CD14-positive monocyte (primary cell): ENCODE data around the gene TNFRSF13B. TPM values are rescaled to one million over a fixed set of nuclear protein-coding genes. Genes with fewer than 3 reads are reported as not detected.

ENCODE experiments used
- DNase-seq, 3 donors: peaks; one replicate each; pipeline ENCODE4 v3.0.0-alpha.2; 2011 to 2022
- H2AFZ ChIP-seq: 2 replicates; pipeline ENCODE4 v1.6.0; 2012; ENCODE audit warnings: mild to moderate bottlenecking, low read depth, low read length, inconsistent platforms; ENCODE audit not compliant: insufficient read depth, poor library complexity, severe bottlenecking
- H3K27ac ChIP-seq, 2 donors: 1 replicate in 1 of 2; 2 replicates in 1 of 2; pipeline ENCODE4 v1.5.1; 2012 to 2013; ENCODE audit warnings: low read length in 2 of 2, control low read depth in 1 of 2, inconsistent platforms in 1 of 2, low read depth in 1 of 2, mild to moderate bottlenecking in 1 of 2
- H3K27me3 ChIP-seq, 2 donors: one replicate each; pipeline versions ENCODE4 v1.6.0 to v1.6.1; 2011 to 2013; ENCODE audit warnings: low read length in 2 of 2; ENCODE audit not compliant: control insufficient read depth in 2 of 2, insufficient read depth in 2 of 2
- H3K36me3 ChIP-seq, 2 donors: replicated peaks in 1 of 2; 1 replicate in 1 of 2; 2 replicates in 1 of 2; pipeline versions ENCODE4 v1.5.1 to v1.6.1; 2012 to 2013; ENCODE audit warnings: low read length in 2 of 2, control low read depth in 1 of 2, inconsistent platforms in 1 of 2, mild to moderate bottlenecking in 1 of 2; ENCODE audit not compliant: insufficient read depth in 2 of 2, control insufficient read depth in 1 of 2
- H3K4me1 ChIP-seq, 2 donors: 1 replicate in 1 of 2; 2 replicates in 1 of 2; pipeline versions ENCODE4 v1.5.1 to v1.6.1; 2012 to 2013; ENCODE audit warnings: low read length in 2 of 2, control low read depth in 1 of 2, inconsistent platforms in 1 of 2, mild to moderate bottlenecking in 1 of 2, moderate library complexity in 1 of 2; ENCODE audit not compliant: insufficient read depth in 2 of 2, control insufficient read depth in 1 of 2
- H3K4me2 ChIP-seq: replicated peaks from 2 replicates; pipeline ENCODE3; 2012; ENCODE audit warnings: low read length, moderate library complexity, mild to moderate bottlenecking; ENCODE audit not compliant: poor library complexity, severe bottlenecking; ENCODE audit errors: extremely low read depth
- H3K4me3 ChIP-seq, 3 experiments: fragments of 200-600 bp in 1 of 3; sonication (generic) in 1 of 3; replicated peaks in 1 of 3; 1 replicate in 2 of 3; 2 replicates in 1 of 3; pipeline ENCODE4 v1.5.1; 2011 to 2013; ENCODE audit warnings: low read length in 3 of 3, mild to moderate bottlenecking in 3 of 3, control low read depth in 2 of 3, low read depth in 2 of 3, inconsistent platforms in 1 of 3, moderate library complexity in 1 of 3
- H3K79me2 ChIP-seq: 2 replicates; pipeline ENCODE4 v1.6.0; 2012; ENCODE audit warnings: mild to moderate bottlenecking, control low read depth, inconsistent platforms, low read length, moderate library complexity; ENCODE audit not compliant: insufficient read depth
- H3K9ac ChIP-seq: 2 replicates; pipeline ENCODE4 v1.6.0; 2017; ENCODE audit warnings: low read length, mild to moderate bottlenecking; ENCODE audit not compliant: insufficient read depth, poor library complexity, severe bottlenecking
- H3K9me3 ChIP-seq, 2 donors: replicated peaks in 1 of 2; 1 replicate in 1 of 2; 2 replicates in 1 of 2; pipeline versions ENCODE4 v1.5.1 to v1.6.1; 2012 to 2013; ENCODE audit warnings: low read length in 2 of 2, control low read depth in 1 of 2; ENCODE audit not compliant: control insufficient read depth in 1 of 2, insufficient read depth in 1 of 2
- H4K20me1 ChIP-seq: 2 replicates; pipeline ENCODE4 v1.6.0; 2012; ENCODE audit warnings: mild to moderate bottlenecking, low read length, control low read depth, moderate library complexity; ENCODE audit not compliant: insufficient read depth
- H3K27ac Mint-ChIP-seq, 7 donors: one replicate each; pipeline ENCODE4 v1.8.0; 2020; ENCODE audit warnings: mild to moderate bottlenecking in 7 of 7, mixed read lengths in 7 of 7, moderate library complexity in 6 of 7, inconsistent platforms in 2 of 7
- H3K27me3 Mint-ChIP-seq, 3 donors: one replicate each; pipeline ENCODE4 v1.8.0; 2021 to 2022; ENCODE audit warnings: low read depth in 3 of 3, mild to moderate bottlenecking in 3 of 3, mixed read lengths in 3 of 3, moderate library complexity in 3 of 3, inconsistent platforms in 1 of 3
- H3K36me3 Mint-ChIP-seq, 2 donors: one replicate each; pipeline ENCODE4 v1.8.0; 2020; ENCODE audit warnings: mixed read lengths in 2 of 2, inconsistent platforms in 1 of 2, mild to moderate bottlenecking in 1 of 2
- H3K4me1 Mint-ChIP-seq: one replicate; pipeline ENCODE4 v1.8.0; 2020; ENCODE audit warnings: mild to moderate bottlenecking, mixed read lengths
- H3K4me3 Mint-ChIP-seq, 2 donors: one replicate each; pipeline ENCODE4 v1.8.0; 2020; ENCODE audit warnings: mild to moderate bottlenecking in 2 of 2, mixed read lengths in 2 of 2, moderate library complexity in 1 of 2
- H3K9me3 Mint-ChIP-seq, 7 donors: one replicate each; pipeline ENCODE4 v1.8.0; 2020 to 2022; ENCODE audit warnings: mixed read lengths in 7 of 7, mild to moderate bottlenecking in 6 of 7, moderate library complexity in 6 of 7, inconsistent platforms in 2 of 7
- WGBS: methylation state at CpG from one replicate; pipeline ENCODE4 v1.1.5; 2013; ENCODE audit warnings: missing lambda C conversion rate; ENCODE audit not compliant: insufficient coverage; 5-methylcytosine and 5-hydroxymethylcytosine counted together
- intact Hi-C, 2 donors: fragments of 100-400 bp; cut with micrococcal nuclease; formaldehyde crosslinking; loops; one replicate each; pipeline versions ENCODE4 v1.15.0 to v1.15.1; 2023
- polyA plus RNA-seq, 3 donors: library from polyadenylated mRNA; depleted of rRNA in 1 of 3; unstranded in 2 of 3; stranded (reverse) in 1 of 3; fragments of 300-500 nt in 2 of 3; fragments of >200 nt in 1 of 3; fragmentation: Illumina TruSeq in 2 of 3; gene quantifications; 1 replicate in 2 of 3; 2 replicates in 1 of 3; pipeline ENCODE4 v1.2.3, GENCODE V29; 2012 to 2021
- TF ChIP-seq, protein P1 (sequence below): fragments of 200-600 bp; IDR thresholded peaks from one replicate; pipeline ENCODE4 v1.8.0; 2022; ENCODE audit warnings: antibody characterized with exemption, mild to moderate bottlenecking

Gene TNFRSF13B
- polyA plus RNA-seq, 3 donors: 0.21 to 0.47 TPM; not detected in 1

GRCh38 chr17:17019430-17019762 is 47.5 kb upstream of the TNFRSF13B start:
- Mint-ChIP-seq H3K27me3 (peaks cover 10 to 44% (median 41%) of the 10 kb centered on the region in 3 donors), H3K36me3 (no peaks in the 10 kb centered on the region), H3K4me1 (peaks cover 21% of the 10 kb centered on the region), H3K9me3 (peaks cover 0 to 5% (median 0%) of the 10 kb centered on the region in 7 donors), H3K4me3 (peak overlapping the region in 1 of 2 donors; percentile 11), H3K27ac (no peak overlapping the region)
- Histone ChIP-seq H3K27me3 (peaks cover 0 to 15% of the 10 kb centered on the region in 2 donors), H3K4me3 (no peak overlapping the region), H3K4me1 (peaks cover 15 to 19% of the 10 kb centered on the region in 2 donors), H3K79me2 (no peaks in the 10 kb centered on the region), H3K4me2 (no peak overlapping the region), H3K9ac (no peak overlapping the region), H3K36me3 (no peaks in the 10 kb centered on the region), H4K20me1 (no peaks in the 10 kb centered on the region), H2AFZ (no peak overlapping the region), H3K27ac (no peak overlapping the region), H3K9me3 (no peaks in the 10 kb centered on the region)
- WGBS: 85% methylated on average over 2 of the region's 5 CpGs
- DNase-seq: no peak
- TF ChIP-seq, protein P1, sequence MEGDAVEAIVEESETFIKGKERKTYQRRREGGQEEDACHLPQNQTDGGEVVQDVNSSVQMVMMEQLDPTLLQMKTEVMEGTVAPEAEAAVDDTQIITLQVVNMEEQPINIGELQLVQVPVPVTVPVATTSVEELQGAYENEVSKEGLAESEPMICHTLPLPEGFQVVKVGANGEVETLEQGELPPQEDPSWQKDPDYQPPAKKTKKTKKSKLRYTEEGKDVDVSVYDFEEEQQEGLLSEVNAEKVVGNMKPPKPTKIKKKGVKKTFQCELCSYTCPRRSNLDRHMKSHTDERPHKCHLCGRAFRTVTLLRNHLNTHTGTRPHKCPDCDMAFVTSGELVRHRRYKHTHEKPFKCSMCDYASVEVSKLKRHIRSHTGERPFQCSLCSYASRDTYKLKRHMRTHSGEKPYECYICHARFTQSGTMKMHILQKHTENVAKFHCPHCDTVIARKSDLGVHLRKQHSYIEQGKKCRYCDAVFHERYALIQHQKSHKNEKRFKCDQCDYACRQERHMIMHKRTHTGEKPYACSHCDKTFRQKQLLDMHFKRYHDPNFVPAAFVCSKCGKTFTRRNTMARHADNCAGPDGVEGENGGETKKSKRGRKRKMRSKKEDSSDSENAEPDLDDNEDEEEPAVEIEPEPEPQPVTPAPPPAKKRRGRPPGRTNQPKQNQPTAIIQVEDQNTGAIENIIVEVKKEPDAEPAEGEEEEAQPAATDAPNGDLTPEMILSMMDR: no peak
- intact Hi-C loops: no loop called here

- H3K36me3 ChIP-seq: no peaks in the 10 kb centered on the region
- H3K4me1 Mint-ChIP-seq: peaks cover 21% of the 10 kb centered on the region
- H3K27ac ChIP-seq: no peak overlapping the region
- TF ChIP-seq, protein P1: no peak
- peaks cover 12 to 50% (median 44%) of the 10 kb centered on the region in 3 donors for H3K27me3 Mint-ChIP-seq
- no peaks in the 10 kb centered on the region for H3K9me3 ChIP-seq
- no peaks in the 10 kb centered on the region for H4K20me1 ChIP-seq
- H3K9me3 Mint-ChIP-seq: peaks cover 0 to 5% (median 0%) of the 10 kb centered on the region in 7 donors
- no peak overlapping the region for H3K9ac ChIP-seq
- no peaks in the 10 kb centered on the region for H3K36me3 Mint-ChIP-seq
- peak overlapping the region in 3 of 7 donors; percentile 14 to 53 (median 43) for H3K27ac Mint-ChIP-seq
- no peak for DNase-seq
- 94% methylated on average over 9 of the region's 10 CpGs for WGBS
- H3K27me3 ChIP-seq: peaks cover 0 to 21% of the 10 kb centered on the region in 2 donors
- no peak overlapping the region for H3K4me3 ChIP-seq
- no peak overlapping the region for H3K4me2 ChIP-seq
- H3K4me1 ChIP-seq: peaks cover 15 to 19% of the 10 kb centered on the region in 2 donors
- intact Hi-C loops: no loop called here
- no peak overlapping the region for H2AFZ ChIP-seq
- peak overlapping the region in 1 of 2 donors; percentile 11 for H3K4me3 Mint-ChIP-seq
- H3K79me2 ChIP-seq: no peaks in the 10 kb centered on the region
These were observed 46.9 kb upstream of the TNFRSF13B start for GRCh38 chr17:17018612-17019429.
